ENCODE measurements around the gene CPNE2.

Gene CPNE2

GRCh38 chr16:57157533-57157932, 65.2 kb downstream of the CPNE2 start:
- peaks cover 59% of the 10 kb centered on the region for H3K36me3 Mint-ChIP-seq (ENCODE audit: low read depth)
- H3K27ac Mint-ChIP-seq: no peak overlapping the region
- H3K4me1 Mint-ChIP-seq (ENCODE audit: low read depth): peaks cover 16% of the 10 kb centered on the region
- no peaks in the 10 kb centered on the region for H3K27me3 Mint-ChIP-seq (ENCODE audit: low read depth)
- H3K9me3 Mint-ChIP-seq: no peaks in the 10 kb centered on the region
- no peak for DNase-seq (ENCODE audit: low spot score)
- no peak overlapping the region for H3K4me3 Mint-ChIP-seq

GRCh38 chr16:57159447-57159846, 67.1 kb downstream of the CPNE2 start:
- peaks cover 49% of the 10 kb centered on the region for H3K36me3 Mint-ChIP-seq (ENCODE audit: low read depth)
- no peaks in the 10 kb centered on the region for H3K9me3 Mint-ChIP-seq
- H3K4me3 Mint-ChIP-seq: no peak overlapping the region
- no peaks in the 10 kb centered on the region for H3K27me3 Mint-ChIP-seq (ENCODE audit: low read depth)
- no peak for DNase-seq (ENCODE audit: low spot score)
- peaks cover 16% of the 10 kb centered on the region for H3K4me1 Mint-ChIP-seq (ENCODE audit: low read depth)
- no peak overlapping the region for H3K27ac Mint-ChIP-seq

GRCh38 chr16:57163842-57164241, 71.5 kb downstream of the CPNE2 start:
- Mint-ChIP-seq H3K27me3 (ENCODE audit: low read depth) (no peaks in the 10 kb centered on the region), H3K9me3 (no peaks in the 10 kb centered on the region), H3K4me3 (no peak overlapping the region), H3K4me1 (ENCODE audit: low read depth) (peaks cover 12% of the 10 kb centered on the region), H3K36me3 (ENCODE audit: low read depth) (peaks cover 52% of the 10 kb centered on the region), H3K27ac (no peak overlapping the region)
- no peak for DNase-seq (ENCODE audit: low spot score)

- Mint-ChIP-seq H3K36me3 (ENCODE audit: low read depth) (peaks cover 46% of the 10 kb centered on the region), H3K4me3 (no peak overlapping the region), H3K27ac (no peak overlapping the region), H3K27me3 (ENCODE audit: low read depth) (no peaks in the 10 kb centered on the region), H3K4me1 (ENCODE audit: low read depth) (peaks cover 11% of the 10 kb centered on the region), H3K9me3 (no peaks in the 10 kb centered on the region)
- no peak for DNase-seq (ENCODE audit: low spot score)
Measured at GRCh38 chr16:57165483-57165882, 73.1 kb downstream of the CPNE2 start.

- no peak for DNase-seq (ENCODE audit: low spot score)
- Mint-ChIP-seq H3K27me3 (ENCODE audit: low read depth) (no peaks in the 10 kb centered on the region), H3K4me3 (no peak overlapping the region), H3K36me3 (ENCODE audit: low read depth) (peaks cover 46% of the 10 kb centered on the region), H3K4me1 (ENCODE audit: low read depth) (peaks cover 6% of the 10 kb centered on the region), H3K9me3 (no peaks in the 10 kb centered on the region), H3K27ac (no peak overlapping the region)
Measured at GRCh38 chr16:57165938-57166337, 73.6 kb downstream of the CPNE2 start.

- Mint-ChIP-seq H3K27ac (no peak overlapping the region), H3K4me3 (no peak overlapping the region), H3K4me1 (ENCODE audit: low read depth) (peaks cover 5% of the 10 kb centered on the region), H3K9me3 (no peaks in the 10 kb centered on the region), H3K36me3 (ENCODE audit: low read depth) (peaks cover 46% of the 10 kb centered on the region), H3K27me3 (ENCODE audit: low read depth) (no peaks in the 10 kb centered on the region)
- DNase-seq (ENCODE audit: low spot score): no peak
Measured at GRCh38 chr16:57166451-57166850, 74.1 kb downstream of the CPNE2 start.

- Mint-ChIP-seq H3K27me3 (ENCODE audit: low read depth) (no peaks in the 10 kb centered on the region), H3K9me3 (no peaks in the 10 kb centered on the region), H3K36me3 (ENCODE audit: low read depth) (peaks cover 48% of the 10 kb centered on the region), H3K27ac (no peak overlapping the region), H3K4me3 (no peak overlapping the region), H3K4me1 (ENCODE audit: low read depth) (peaks cover 5% of the 10 kb centered on the region)
- DNase-seq (ENCODE audit: low spot score): no peak
Measured at GRCh38 chr16:57166951-57167350, 74.6 kb downstream of the CPNE2 start.

GRCh38 chr16:57167538-57167937, 75.2 kb downstream of the CPNE2 start:
- Mint-ChIP-seq H3K27ac (no peak overlapping the region), H3K9me3 (no peaks in the 10 kb centered on the region), H3K4me3 (no peak overlapping the region), H3K27me3 (ENCODE audit: low read depth) (no peaks in the 10 kb centered on the region), H3K4me1 (ENCODE audit: low read depth) (peaks cover 5% of the 10 kb centered on the region), H3K36me3 (ENCODE audit: low read depth) (peaks cover 53% of the 10 kb centered on the region)
- DNase-seq (ENCODE audit: low spot score): no peak

GRCh38 chr16:57167953-57168352, 75.6 kb downstream of the CPNE2 start:
- H3K27ac Mint-ChIP-seq: no peak overlapping the region
- no peaks in the 10 kb centered on the region for H3K27me3 Mint-ChIP-seq (ENCODE audit: low read depth)
- H3K4me1 Mint-ChIP-seq (ENCODE audit: low read depth): peaks cover 5% of the 10 kb centered on the region
- H3K36me3 Mint-ChIP-seq (ENCODE audit: low read depth): peaks cover 53% of the 10 kb centered on the region
- no peak overlapping the region for H3K4me3 Mint-ChIP-seq
- no peaks in the 10 kb centered on the region for H3K9me3 Mint-ChIP-seq
- no peak for DNase-seq (ENCODE audit: low spot score)

GRCh38 chr16:57169327-57169726, 76.9 kb downstream of the CPNE2 start:
- no peaks in the 10 kb centered on the region for H3K9me3 Mint-ChIP-seq
- DNase-seq (ENCODE audit: low spot score): no peak
- H3K4me1 Mint-ChIP-seq (ENCODE audit: low read depth): peaks cover 5% of the 10 kb centered on the region
- no peak overlapping the region for H3K27ac Mint-ChIP-seq
- H3K36me3 Mint-ChIP-seq (ENCODE audit: low read depth): peaks cover 47% of the 10 kb centered on the region
- H3K4me3 Mint-ChIP-seq: no peak overlapping the region
- H3K27me3 Mint-ChIP-seq (ENCODE audit: low read depth): no peaks in the 10 kb centered on the region

- H3K4me3 Mint-ChIP-seq: no peak overlapping the region
- no peaks in the 10 kb centered on the region for H3K9me3 Mint-ChIP-seq
- no peak for DNase-seq (ENCODE audit: low spot score)
- H3K27ac Mint-ChIP-seq: no peak overlapping the region
- H3K36me3 Mint-ChIP-seq (ENCODE audit: low read depth): peaks cover 32% of the 10 kb centered on the region
- no peaks in the 10 kb centered on the region for H3K4me1 Mint-ChIP-seq (ENCODE audit: low read depth)
- no peaks in the 10 kb centered on the region for H3K27me3 Mint-ChIP-seq (ENCODE audit: low read depth)
Measured at GRCh38 chr16:57172721-57173290, 80.4 kb downstream of the CPNE2 start.

- Mint-ChIP-seq H3K4me3 (no peak overlapping the region), H3K4me1 (ENCODE audit: low read depth) (no peaks in the 10 kb centered on the region), H3K27me3 (ENCODE audit: low read depth) (no peaks in the 10 kb centered on the region), H3K27ac (no peak overlapping the region), H3K36me3 (ENCODE audit: low read depth) (peaks cover 23% of the 10 kb centered on the region), H3K9me3 (no peaks in the 10 kb centered on the region)
- no peak for DNase-seq (ENCODE audit: low spot score)
Measured at GRCh38 chr16:57175896-57176295, 83.5 kb downstream of the CPNE2 start.

GRCh38 chr16:57178196-57178595, 85.8 kb downstream of the CPNE2 start:
- no peak for DNase-seq (ENCODE audit: low spot score)
- H3K4me1 Mint-ChIP-seq (ENCODE audit: low read depth): peaks cover 4% of the 10 kb centered on the region
- no peak overlapping the region for H3K4me3 Mint-ChIP-seq
- no peak overlapping the region for H3K27ac Mint-ChIP-seq
- no peaks in the 10 kb centered on the region for H3K9me3 Mint-ChIP-seq
- H3K36me3 Mint-ChIP-seq (ENCODE audit: low read depth): peaks cover 13% of the 10 kb centered on the region
- H3K27me3 Mint-ChIP-seq (ENCODE audit: low read depth): no peaks in the 10 kb centered on the region

GRCh38 chr16:57178793-57179212, 86.4 kb downstream of the CPNE2 start:
- Mint-ChIP-seq H3K4me1 (ENCODE audit: low read depth) (peaks cover 4% of the 10 kb centered on the region), H3K36me3 (ENCODE audit: low read depth) (peaks cover 10% of the 10 kb centered on the region), H3K4me3 (no peak overlapping the region), H3K27ac (no peak overlapping the region), H3K27me3 (ENCODE audit: low read depth) (no peaks in the 10 kb centered on the region), H3K9me3 (no peaks in the 10 kb centered on the region)
- no peak for DNase-seq (ENCODE audit: low spot score)

GRCh38 chr16:57179215-57179828, 86.9 kb downstream of the CPNE2 start:
- no peak overlapping the region for H3K4me3 Mint-ChIP-seq
- H3K4me1 Mint-ChIP-seq (ENCODE audit: low read depth): peaks cover 8% of the 10 kb centered on the region
- H3K9me3 Mint-ChIP-seq: no peaks in the 10 kb centered on the region
- DNase-seq (ENCODE audit: low spot score): no peak
- H3K27me3 Mint-ChIP-seq (ENCODE audit: low read depth): no peaks in the 10 kb centered on the region
- peaks cover 9% of the 10 kb centered on the region for H3K36me3 Mint-ChIP-seq (ENCODE audit: low read depth)
- H3K27ac Mint-ChIP-seq: no peak overlapping the region

Data from T-helper 2 cell treated with Interferon-gamma antibody and Interleukin-4, amounts not matched to agents 5 μg/mL and 100 μg/mL, for 36 hours (primary cell).